Left kidney (tissue), 2 donors: ENCODE measurements around the gene ABCF2. TPM values are rescaled to one million over a fixed set of nuclear protein-coding genes. Genes with fewer than 3 reads are reported as not detected.

ENCODE experiments used
- DNase-seq: peaks from one replicate; pipeline ENCODE4 v3.0.0-alpha.2; 2013
- polyA plus RNA-seq: library from polyadenylated mRNA; unstranded; fragments of 120-200 nt; gene quantifications from one replicate; pipeline ENCODE4 v1.2.1, GENCODE V29; 2013; ENCODE audit not compliant: insufficient read length

The ABCF2 gene
- polyA plus RNA-seq, 1 donor: 24.6 TPM

DNA sequence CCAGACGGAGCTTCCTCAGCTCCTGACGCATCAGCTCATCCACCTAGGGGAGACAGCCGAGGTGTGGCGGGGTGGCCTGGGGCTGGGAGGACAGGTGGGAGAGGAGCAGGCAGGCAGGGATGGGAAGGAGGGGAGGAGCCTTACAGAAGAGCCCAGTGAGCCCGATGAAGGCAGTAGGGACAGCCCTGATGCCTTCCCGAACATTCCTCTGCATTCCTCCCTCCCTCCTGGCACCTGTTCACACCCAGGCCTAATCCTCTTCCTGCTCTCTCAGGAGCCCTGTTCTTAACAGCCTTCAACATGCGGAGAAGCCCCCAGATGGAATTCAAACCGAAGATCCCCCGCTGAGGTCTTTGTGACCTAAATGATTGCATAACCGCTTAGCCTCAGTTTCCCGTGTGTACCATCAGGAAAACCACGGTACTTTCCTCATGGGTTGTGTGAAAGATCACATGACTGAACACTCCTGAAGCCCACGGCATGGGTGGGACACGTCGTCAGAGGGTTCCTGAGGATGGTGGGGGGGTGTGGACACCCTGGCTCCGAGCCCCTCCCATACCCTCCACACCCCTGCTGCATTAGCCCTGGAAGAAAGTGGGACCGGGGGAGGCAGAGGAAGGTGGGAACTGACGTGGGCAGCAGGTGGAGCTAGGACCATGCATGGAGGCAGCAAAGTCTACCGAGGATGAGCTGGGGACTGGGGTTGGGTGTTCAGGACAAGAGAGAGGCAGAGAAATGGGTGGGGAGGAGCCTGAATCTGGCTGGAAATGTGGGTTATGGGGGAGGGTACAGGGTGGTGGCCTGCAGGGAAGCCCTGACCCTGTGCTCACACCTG is 31.2 kb downstream of the ABCF2 start:
- DNase-seq: no peak

- DNase-seq: no peak
Observed at GRCh38 chr7:151194188-151194587, 32.8 kb downstream of the ABCF2 start.

DNA sequence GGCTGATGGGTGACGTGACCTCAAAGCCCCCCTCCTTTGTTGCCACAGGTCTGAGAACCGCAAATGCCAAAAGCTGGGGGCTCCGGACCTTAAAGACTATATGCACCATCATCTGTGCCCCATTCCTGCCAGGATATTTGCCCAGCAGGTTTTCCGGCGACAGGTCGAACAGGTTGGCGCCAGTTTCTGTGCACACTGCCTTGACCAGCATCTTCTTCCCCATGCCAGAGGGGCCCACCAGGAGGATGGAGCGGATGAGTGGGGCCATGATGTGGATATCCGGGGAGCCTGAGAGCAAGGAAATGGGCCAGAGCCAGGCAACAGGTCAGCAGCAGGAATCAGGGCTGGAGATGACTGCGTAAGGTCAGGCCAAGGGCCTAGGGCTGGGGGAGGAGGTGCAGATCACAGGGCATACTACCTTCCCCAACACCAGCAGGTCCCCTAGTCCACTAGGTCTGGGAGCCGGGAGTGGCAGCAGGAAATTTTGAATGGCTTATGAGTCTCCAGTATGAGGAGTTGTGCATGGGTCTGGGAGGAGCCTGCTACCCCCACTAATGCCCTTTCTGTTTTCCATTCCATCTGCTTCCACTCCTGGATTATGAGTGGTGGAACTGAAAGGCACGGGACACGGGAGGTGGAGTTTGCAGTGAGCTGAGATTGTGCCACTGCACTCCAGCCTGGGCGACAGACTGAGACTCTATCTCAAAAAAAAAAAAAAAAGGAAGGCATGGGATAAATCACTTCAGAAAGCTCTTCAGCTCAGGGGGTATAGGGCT is 33.6 kb downstream of the ABCF2 start:
- no peak for DNase-seq

GRCh38 chr7:151192002-151192539 is 34.9 kb downstream of the ABCF2 start:
- DNase-seq: no peak

GRCh38 chr7:151191544-151191943 is 35.5 kb downstream of the ABCF2 start:
- DNase-seq: no peak

- DNase-seq: no peak
Observed at GRCh38 chr7:151189038-151189437, 38.0 kb downstream of the ABCF2 start.

DNA sequence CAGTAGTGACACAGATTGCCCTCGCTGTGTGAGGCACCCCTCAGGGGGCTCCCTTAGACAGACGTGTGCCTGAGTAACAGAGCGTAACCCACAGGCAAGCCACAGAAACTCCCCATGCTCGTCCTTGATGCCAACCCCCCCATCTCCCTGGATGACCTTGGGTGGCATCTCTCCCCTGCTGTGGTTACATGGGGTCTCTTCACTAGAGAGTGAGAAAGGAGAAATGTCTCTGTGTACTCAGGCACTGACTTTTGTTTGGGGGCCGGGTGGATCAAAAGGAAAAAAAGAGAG is 38.8 kb downstream of the ABCF2 start:
- no peak for DNase-seq

GRCh38 chr7:151187409-151188251 is 39.4 kb downstream of the ABCF2 start:
- no peak for DNase-seq

GRCh38 chr7:151186640-151187408 is 40.2 kb downstream of the ABCF2 start, which contains the start of gene ASB10:
Gene ASB10 (minus strand): TSS chr7:151187250. CDS start chr7:151187130, 120 bp downstream.
- no peak for DNase-seq

DNA sequence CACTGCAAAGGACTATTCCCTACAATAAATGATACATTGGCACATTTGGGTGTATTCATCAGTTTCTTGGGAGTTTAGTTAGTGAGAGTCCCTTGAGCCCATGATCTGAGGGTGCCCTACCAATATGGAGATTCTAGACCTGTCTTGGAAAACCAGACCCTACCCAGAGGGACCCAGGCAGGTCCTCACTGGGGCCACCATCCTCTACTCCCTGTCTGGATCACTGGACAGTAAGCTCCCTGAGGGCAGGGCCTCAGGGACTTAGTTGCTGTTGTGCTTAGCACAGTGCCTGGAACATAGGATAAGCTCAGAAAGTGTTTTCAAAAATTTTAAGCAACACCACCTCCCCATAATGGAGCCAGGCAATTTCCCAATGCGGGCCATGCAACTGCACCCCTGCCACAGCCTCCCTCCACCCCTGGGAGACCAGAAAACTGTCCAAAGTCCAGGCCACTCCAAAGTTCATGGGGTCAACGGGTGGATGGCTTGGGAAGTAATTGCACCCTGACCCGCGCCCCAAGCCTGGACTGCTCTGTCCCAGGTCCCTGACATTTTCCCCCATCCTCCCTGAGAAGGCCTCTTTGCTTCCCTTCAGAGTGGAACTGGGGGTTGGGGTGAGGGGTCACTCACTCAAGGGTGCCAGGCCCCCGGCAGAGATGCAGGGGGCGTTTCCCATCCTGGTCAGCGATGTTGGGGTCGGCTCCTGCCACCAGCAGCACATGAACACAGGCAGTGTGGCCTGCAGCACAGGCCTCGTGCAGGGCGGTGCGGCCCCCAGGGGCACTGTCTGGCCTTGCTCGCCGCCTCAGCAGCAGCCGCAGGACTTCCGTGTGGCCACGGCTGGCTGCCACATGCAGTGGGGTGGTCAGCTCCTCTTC is 41.0 kb downstream of the ABCF2 start:
- DNase-seq: no peak

- DNase-seq: no peak
Observed at GRCh38 chr7:151181011-151181431, 46.0 kb downstream of the ABCF2 start.

DNA sequence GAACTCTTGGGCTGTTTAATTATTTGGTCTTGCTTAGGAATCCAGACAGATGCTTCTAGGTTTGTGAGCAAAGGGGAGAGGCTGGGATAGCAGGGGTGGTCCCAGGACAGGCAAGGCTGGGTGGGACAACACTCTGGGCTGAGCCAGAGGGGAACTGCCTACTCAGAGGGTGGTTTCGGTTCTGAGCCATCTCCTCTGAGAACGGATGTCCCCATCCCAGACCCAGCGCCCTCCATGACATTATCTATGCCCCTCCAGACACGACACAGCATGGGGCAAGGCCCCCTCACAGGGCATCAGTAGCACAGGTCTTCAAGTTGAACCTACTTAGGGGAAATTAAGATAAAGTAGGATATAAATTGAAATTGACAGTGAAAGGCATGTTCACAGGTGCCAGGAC is 47.1 kb downstream of the ABCF2 start:
- no peak for DNase-seq

DNA sequence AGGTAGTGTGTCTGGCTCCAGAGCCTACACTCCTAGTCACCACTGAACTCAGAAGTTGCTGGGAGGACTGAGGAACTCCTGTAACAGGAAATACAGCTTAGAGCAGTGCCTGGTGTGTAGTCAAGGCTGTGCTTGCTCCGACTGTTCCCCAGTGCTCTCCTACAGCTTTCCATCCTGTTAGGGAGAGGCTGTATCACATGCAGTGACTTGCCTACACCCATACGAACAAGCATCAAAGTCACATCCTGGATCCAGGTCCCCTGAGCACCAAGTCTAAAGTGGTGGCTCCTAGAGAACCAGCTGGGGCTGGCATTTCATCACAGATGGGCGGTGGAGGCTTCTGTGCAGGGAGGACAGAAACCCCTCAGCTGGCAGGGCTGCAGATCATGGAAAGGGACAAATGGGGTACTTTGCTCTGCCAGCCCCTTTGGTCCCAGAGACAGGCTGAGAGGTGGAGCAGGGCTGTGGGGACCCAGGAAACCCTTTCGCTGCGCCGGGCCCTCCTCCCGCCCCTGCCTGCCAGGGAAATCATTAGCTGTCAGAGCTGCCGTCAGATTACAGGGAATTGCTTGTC is 47.6 kb downstream of the ABCF2 start:
- DNase-seq: no peak

- DNase-seq: no peak
Observed at GRCh38 chr7:151178831-151179230, 48.2 kb downstream of the ABCF2 start.

DNA sequence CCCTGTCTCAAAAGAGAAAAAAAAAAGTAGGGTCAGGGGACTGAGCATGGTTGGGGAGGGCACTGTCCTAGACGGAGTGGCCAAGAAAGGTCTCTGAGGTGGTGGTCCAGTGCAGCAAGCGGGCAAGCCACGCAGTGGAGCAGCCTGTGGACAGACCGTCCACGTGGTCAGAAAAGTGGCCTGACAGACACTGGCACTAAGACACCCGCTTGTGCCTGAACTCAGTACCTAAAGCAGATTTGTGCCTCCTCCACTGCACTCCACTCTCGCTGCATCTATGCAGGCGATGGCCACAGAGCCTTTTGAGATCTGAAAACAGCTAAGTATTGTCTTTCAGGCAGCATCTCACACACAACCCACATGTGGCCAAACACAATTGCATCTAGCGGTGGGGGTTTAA is 48.8 kb downstream of the ABCF2 start:
- no peak for DNase-seq

DNA sequence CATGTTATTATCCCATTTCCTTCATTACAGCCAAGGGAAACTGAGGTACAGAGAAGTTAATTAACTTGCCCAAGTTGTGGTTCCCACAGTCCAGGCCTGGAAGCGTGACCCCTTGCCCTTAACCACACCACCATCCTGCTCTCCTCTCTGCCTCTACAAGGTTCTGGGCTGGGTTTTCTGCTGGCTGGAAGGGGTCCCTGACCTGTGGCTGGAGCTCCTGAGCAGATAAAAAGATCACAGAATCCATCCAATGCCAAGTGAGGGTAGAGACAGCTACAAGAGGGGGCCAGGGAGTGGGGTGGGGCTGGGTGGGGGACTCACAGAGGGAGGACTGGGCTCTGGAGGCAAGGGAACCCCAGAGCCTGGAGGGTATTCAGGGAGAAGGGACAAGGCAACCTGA is 49.7 kb downstream of the ABCF2 start:
- DNase-seq: no peak

DNA sequence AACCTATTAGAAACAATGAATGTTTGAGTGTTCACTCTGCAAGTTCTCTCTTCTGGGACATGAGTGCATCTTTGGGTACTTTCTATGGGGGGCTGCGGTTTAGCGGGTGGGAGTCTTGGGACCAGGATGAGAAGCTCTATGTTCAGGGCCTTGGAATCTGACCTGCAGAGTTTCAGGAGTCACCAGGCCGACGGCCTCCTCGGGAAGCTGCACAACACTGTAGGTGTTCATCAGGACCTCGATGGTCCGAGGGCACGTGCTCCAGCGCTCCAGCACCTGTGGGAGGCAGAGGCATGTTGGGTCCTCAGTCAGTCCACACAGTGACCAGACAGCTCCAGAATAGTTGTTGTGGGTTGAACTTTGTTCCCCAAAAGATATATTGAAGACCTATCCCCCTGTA is 50.6 kb downstream of the ABCF2 start:
- DNase-seq: no peak

GRCh38 chr7:151175793-151176311 is 51.2 kb downstream of the ABCF2 start:
- DNase-seq: no peak

DNA sequence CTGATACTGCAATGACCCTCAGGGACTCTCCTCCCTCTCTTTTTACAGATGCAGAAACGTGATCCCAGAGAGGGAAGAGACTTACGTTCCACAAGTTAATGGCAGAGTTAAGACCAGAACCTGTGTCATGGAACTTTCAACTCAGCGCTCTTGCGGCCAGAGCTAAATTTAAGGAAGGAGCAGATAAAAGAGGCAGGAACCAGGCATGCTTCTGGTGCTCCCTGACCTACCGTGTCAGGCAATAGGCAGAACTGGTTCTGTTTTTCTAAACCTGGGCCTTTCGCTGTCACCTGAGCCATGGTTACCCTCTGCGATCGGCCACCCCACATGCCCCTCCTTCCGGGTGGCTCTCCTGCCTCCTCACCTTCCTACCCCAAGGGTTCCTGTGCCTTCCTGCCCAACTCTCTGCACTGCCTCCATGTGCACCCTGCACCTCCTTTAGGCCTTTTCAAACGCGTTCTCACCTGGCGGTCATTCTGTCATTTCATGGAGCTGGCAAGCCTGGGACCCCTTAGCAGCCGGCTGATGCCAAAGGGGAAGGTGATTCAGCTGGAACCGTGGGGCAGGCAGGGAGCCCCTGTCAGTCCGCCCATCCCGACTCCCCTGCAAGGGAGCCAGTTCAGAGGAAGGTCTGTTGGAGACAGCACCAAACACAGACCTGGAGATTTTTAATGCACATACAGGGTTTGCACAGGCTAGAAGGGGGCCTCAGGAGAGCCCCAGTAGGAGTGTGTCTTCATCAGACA is 51.8 kb downstream of the ABCF2 start:
- DNase-seq: no peak
